ENCODE results near the gene PPARGC1A. TPM values are rescaled to one million over a fixed set of nuclear protein-coding genes. Genes with fewer than 3 reads are reported as not detected.

Gene PPARGC1A
- total and polyA plus RNA-seq, 2 donors (not counting 3 experiments of a cell fraction or from before 2014, with no cell fraction given): not detected

DNA sequence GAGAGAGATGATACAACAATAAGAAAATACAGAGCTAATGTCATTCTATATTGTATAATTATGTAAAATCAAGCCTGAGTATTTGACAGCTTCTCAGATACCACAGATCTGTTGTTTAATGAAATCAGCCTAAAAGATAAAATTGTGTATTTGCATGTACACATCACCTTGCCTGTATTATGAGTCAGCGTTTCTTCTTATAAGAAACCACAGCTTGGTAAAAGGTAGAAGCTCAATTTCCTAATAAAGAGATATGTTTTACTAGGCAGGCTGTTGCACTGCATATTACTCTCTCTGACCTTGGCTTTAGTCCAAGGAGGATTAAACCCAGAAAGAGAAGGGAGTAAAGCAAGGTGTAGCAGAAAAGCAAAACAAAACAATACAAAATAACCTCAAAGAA, 121.3 kb downstream of the PPARGC1A start:
- Histone ChIP-seq H3K4me2 (ENCODE audit: insufficient read depth, low read length) (no peak overlapping the region), H3K9me1 (replicated peaks; ENCODE audit: control insufficient read depth, extremely low read depth, insufficient read depth, low read length) (no peaks in the 10 kb centered on the region), H4K20me1 (replicated peaks; ENCODE audit: control insufficient read depth, extremely low read depth, insufficient read depth, low read length) (no peaks in the 10 kb centered on the region), H3K36me3 (ENCODE audit: control insufficient read depth in 2 of 2, extremely low read depth in 1 of 2, insufficient read depth in 2 of 2, low read length in 2 of 2) (no peaks in the 10 kb centered on the region), H3K4me3 (replicated peaks in 1 of 3; ENCODE audit: insufficient read depth in 1 of 3, low read depth in 1 of 3, low read length in 3 of 3) (no peak overlapping the region), H3K4me1 (ENCODE audit: control insufficient read depth, extremely low read depth, insufficient read depth, low read length) (no peaks in the 10 kb centered on the region), H2AFZ (ENCODE audit: low read depth, low read length) (no peak overlapping the region), H3K79me2 (ENCODE audit: control insufficient read depth, insufficient read depth, low read length) (no peaks in the 10 kb centered on the region), H3K9me3 (replicated peaks; ENCODE audit: control insufficient read depth, insufficient read depth, low read length) (no peaks in the 10 kb centered on the region), H3K27me3 (ENCODE audit: control insufficient read depth in 2 of 2, insufficient read depth in 2 of 2, low read length in 2 of 2) (no peaks in the 10 kb centered on the region), H3K9ac (replicated peaks; ENCODE audit: extremely low read depth, insufficient read depth, low read length) (no peak overlapping the region), H3K27ac (ENCODE audit: insufficient read depth, low read depth, low read length) (no peak overlapping the region)
- dilution Hi-C loops (cut with MboI; ENCODE audit: extremely low pct_ligation_motif_present, low sequenced_read_pairs): no loop called here
- no peak for FAIRE-seq
- TF ChIP-seq POLR2A (IDR thresholded peaks at IDR 0.05; ENCODE audit: low read depth, low read length): no peak
- no peak for TF ChIP-seq GATA2 (IDR thresholded peaks at IDR 0.05; ENCODE audit: insufficient read depth, insufficient read length, low read depth, low read length)
- TF ChIP-seq, protein P1, sequence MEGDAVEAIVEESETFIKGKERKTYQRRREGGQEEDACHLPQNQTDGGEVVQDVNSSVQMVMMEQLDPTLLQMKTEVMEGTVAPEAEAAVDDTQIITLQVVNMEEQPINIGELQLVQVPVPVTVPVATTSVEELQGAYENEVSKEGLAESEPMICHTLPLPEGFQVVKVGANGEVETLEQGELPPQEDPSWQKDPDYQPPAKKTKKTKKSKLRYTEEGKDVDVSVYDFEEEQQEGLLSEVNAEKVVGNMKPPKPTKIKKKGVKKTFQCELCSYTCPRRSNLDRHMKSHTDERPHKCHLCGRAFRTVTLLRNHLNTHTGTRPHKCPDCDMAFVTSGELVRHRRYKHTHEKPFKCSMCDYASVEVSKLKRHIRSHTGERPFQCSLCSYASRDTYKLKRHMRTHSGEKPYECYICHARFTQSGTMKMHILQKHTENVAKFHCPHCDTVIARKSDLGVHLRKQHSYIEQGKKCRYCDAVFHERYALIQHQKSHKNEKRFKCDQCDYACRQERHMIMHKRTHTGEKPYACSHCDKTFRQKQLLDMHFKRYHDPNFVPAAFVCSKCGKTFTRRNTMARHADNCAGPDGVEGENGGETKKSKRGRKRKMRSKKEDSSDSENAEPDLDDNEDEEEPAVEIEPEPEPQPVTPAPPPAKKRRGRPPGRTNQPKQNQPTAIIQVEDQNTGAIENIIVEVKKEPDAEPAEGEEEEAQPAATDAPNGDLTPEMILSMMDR (IDR thresholded peaks at IDR 0.05; ENCODE audit: extremely low read depth in 1 of 2, insufficient read depth in 1 of 2, low read depth in 1 of 2, low read length in 2 of 2): no peak
- no peak for TF ChIP-seq JUN (IDR thresholded peaks at IDR 0.05; ENCODE audit: borderline replicate concordance, insufficient read depth, insufficient read length, low read depth)
- TF ChIP-seq EZH2 (IDR thresholded peaks at IDR 0.05; ENCODE audit: borderline replicate concordance, low read depth, low read length, severe bottlenecking): no peak
- intact Hi-C loops (cut with micrococcal nuclease): no loop called here
- no peak for DNase-seq (ENCODE audit: low read depth, low spot score)
- CTCF ChIA-PET: no interaction called here
- POLR2A ChIA-PET: no interaction called here
- BruUV-seq (replicated peaks): no TSS peak

- Histone ChIP-seq H3K9me3 (replicated peaks; ENCODE audit: control insufficient read depth, insufficient read depth, low read length) (no peaks in the 10 kb centered on the region), H2AFZ (ENCODE audit: low read depth, low read length) (no peak overlapping the region), H3K36me3 (ENCODE audit: control insufficient read depth in 2 of 2, extremely low read depth in 1 of 2, insufficient read depth in 2 of 2, low read length in 2 of 2) (no peaks in the 10 kb centered on the region), H3K9me1 (replicated peaks; ENCODE audit: control insufficient read depth, extremely low read depth, insufficient read depth, low read length) (no peaks in the 10 kb centered on the region), H4K20me1 (replicated peaks; ENCODE audit: control insufficient read depth, extremely low read depth, insufficient read depth, low read length) (no peaks in the 10 kb centered on the region), H3K27me3 (ENCODE audit: control insufficient read depth in 2 of 2, insufficient read depth in 2 of 2, low read length in 2 of 2) (no peaks in the 10 kb centered on the region), H3K4me1 (ENCODE audit: control insufficient read depth, extremely low read depth, insufficient read depth, low read length) (no peaks in the 10 kb centered on the region), H3K79me2 (ENCODE audit: control insufficient read depth, insufficient read depth, low read length) (no peaks in the 10 kb centered on the region), H3K4me2 (ENCODE audit: insufficient read depth, low read length) (no peak overlapping the region), H3K9ac (replicated peaks; ENCODE audit: extremely low read depth, insufficient read depth, low read length) (no peak overlapping the region), H3K27ac (ENCODE audit: insufficient read depth, low read depth, low read length) (no peak overlapping the region), H3K4me3 (replicated peaks in 1 of 3; ENCODE audit: insufficient read depth in 1 of 3, low read depth in 1 of 3, low read length in 3 of 3) (no peak overlapping the region)
- no TSS peak for BruUV-seq (replicated peaks)
- dilution Hi-C loops (cut with MboI; ENCODE audit: extremely low pct_ligation_motif_present, low sequenced_read_pairs) (no loop called here), intact Hi-C loops (cut with micrococcal nuclease) (no loop called here)
- no peak for FAIRE-seq
- ChIA-PET CTCF (no interaction called here), POLR2A (no interaction called here)
- DNase-seq (ENCODE audit: low read depth, low spot score): no peak
- TF ChIP-seq MAX (IDR thresholded peaks at IDR 0.05; ENCODE audit: insufficient read depth, insufficient read length) (no peak), POLR2A (IDR thresholded peaks at IDR 0.05; ENCODE audit: low read depth, low read length) (no peak), JUN (IDR thresholded peaks at IDR 0.05; ENCODE audit: borderline replicate concordance, insufficient read depth, insufficient read length, low read depth) (no peak), FOS (IDR thresholded peaks at IDR 0.05; ENCODE audit: borderline replicate concordance, insufficient read depth, low read length) (no peak), GATA2 (IDR thresholded peaks at IDR 0.05; ENCODE audit: insufficient read depth, insufficient read length, low read depth, low read length) (no peak), EZH2 (IDR thresholded peaks at IDR 0.05; ENCODE audit: borderline replicate concordance, low read depth, low read length, severe bottlenecking) (no peak)
- TF ChIP-seq, protein P1 (IDR thresholded peaks at IDR 0.05; ENCODE audit: extremely low read depth in 1 of 2, insufficient read depth in 1 of 2, low read depth in 1 of 2, low read length in 2 of 2): no peak
Measured at GRCh38 chr4:23766344-23766743, 123.5 kb downstream of the PPARGC1A start.
